Measurements from ENCODE around the gene MGAT4B. TPM values are rescaled to one million over a fixed set of nuclear protein-coding genes. Genes with fewer than 3 reads are reported as not detected.

Gene MGAT4B
- total and polyA plus RNA-seq, 2 of the 13 experiments (the other 11 are each of a cell fraction or from before 2014, with no cell fraction given), result 93.5 to 130 TPM

DNA sequence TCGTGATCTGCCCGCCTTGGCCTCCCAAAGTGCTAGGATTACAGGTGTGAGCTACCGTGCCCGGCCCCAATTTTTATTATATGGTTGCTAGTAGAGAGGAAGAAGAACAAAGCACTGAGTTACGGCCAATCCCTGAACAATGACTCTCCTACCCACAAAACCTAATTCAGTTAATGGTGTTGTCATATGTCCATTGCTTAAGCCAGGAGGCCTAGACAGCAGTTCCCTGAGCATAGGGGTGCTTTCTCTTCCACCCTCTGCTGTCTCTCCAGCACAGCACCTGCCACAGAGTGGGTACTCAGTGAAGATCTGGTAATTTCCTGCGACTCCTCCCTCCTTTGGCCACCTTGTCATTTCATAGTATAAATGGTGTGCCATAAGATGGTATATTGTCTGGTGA is 34.3 kb downstream of the MGAT4B start (continued):
- TF ChIP-seq, protein P1, sequence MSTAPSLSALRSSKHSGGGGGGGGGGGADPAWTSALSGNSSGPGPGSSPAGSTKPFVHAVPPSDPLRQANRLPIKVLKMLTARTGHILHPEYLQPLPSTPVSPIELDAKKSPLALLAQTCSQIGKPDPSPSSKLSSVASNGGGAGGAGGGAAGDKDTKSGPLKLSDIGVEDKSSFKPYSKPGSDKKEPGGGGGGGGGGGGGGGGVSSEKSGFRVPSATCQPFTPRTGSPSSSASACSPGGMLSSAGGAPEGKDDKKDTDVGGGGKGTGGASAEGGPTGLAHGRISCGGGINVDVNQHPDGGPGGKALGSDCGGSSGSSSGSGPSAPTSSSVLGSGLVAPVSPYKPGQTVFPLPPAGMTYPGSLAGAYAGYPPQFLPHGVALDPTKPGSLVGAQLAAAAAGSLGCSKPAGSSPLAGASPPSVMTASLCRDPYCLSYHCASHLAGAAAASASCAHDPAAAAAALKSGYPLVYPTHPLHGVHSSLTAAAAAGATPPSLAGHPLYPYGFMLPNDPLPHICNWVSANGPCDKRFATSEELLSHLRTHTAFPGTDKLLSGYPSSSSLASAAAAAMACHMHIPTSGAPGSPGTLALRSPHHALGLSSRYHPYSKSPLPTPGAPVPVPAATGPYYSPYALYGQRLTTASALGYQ (CRISPR knock-in tag; IDR thresholded peaks at IDR 0.05), result no peak
- TF ChIP-seq, protein P2, sequence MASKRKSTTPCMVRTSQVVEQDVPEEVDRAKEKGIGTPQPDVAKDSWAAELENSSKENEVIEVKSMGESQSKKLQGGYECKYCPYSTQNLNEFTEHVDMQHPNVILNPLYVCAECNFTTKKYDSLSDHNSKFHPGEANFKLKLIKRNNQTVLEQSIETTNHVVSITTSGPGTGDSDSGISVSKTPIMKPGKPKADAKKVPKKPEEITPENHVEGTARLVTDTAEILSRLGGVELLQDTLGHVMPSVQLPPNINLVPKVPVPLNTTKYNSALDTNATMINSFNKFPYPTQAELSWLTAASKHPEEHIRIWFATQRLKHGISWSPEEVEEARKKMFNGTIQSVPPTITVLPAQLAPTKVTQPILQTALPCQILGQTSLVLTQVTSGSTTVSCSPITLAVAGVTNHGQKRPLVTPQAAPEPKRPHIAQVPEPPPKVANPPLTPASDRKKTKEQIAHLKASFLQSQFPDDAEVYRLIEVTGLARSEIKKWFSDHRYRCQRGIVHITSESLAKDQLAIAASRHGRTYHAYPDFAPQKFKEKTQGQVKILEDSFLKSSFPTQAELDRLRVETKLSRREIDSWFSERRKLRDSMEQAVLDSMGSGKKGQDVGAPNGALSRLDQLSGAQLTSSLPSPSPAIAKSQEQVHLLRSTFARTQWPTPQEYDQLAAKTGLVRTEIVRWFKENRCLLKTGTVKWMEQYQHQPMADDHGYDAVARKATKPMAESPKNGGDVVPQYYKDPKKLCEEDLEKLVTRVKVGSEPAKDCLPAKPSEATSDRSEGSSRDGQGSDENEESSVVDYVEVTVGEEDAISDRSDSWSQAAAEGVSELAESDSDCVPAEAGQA (IDR thresholded peaks at IDR 0.05; ENCODE audit: low read depth), result no peak
- TF ChIP-seq, protein P2 (CRISPR knock-in tag; IDR thresholded peaks at IDR 0.05; ENCODE audit: borderline replicate concordance), result no peak
- TF ChIP-seq ZNF781 (CRISPR knock-in tag; IDR thresholded peaks at IDR 0.05; ENCODE audit: borderline replicate concordance, not compliant biosample characterization) (no peak), RARG (CRISPR knock-in tag; IDR thresholded peaks at IDR 0.05; ENCODE audit: low read depth) (no peak), SNRNP70 (IDR thresholded peaks at IDR 0.05; ENCODE audit: low read depth, low read length) (no peak), TOPORS (CRISPR knock-in tag; IDR thresholded peaks at IDR 0.05) (no peak), ZNF792 (CRISPR knock-in tag; IDR thresholded peaks at IDR 0.05) (no peak), ZFAT (CRISPR knock-in tag; conservative IDR thresholded peaks at IDR 0.05) (no peak)

All from HepG2 (cell line).